NOMO-1 (cell line): Measurements from ENCODE around the gene MAP3K8.
A peak's percentile ranks its signal among the peaks of the same experiment; 100 is the strongest.
"Not testable (repeated sequence)": the region's sequence is repeated elsewhere in the genome, so short reads cannot be mapped to it uniquely, and the experiment has no call there.

Experiments
- DNase-seq, 2 experiments: peaks; one replicate each; lab custom pipeline; 2025; ENCODE audit not compliant: unreplicated experiment in 2 of 2; lab: John Stamatoyannopoulos, UW

MAP3K8 gene

DNA sequence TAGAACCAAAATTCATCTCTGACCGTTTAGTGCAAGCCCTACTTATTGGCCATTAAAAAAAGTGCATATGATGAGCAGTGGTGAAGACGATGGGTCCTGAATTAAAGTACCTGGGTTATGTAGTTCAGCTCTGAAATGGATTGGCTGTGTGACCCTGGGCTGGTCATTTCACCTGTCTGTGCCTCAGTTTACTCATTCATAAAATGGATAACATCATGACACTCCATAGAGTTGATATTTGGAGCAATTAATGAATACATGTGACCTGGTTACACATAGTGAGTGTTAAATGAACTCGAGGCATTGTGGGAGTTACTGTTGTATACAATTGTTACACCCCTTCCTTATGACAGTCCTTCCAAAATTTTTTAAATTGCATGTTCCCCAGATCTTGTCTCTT is 9.1 kb downstream of the MAP3K8 start:
- no peak for DNase-seq

DNA sequence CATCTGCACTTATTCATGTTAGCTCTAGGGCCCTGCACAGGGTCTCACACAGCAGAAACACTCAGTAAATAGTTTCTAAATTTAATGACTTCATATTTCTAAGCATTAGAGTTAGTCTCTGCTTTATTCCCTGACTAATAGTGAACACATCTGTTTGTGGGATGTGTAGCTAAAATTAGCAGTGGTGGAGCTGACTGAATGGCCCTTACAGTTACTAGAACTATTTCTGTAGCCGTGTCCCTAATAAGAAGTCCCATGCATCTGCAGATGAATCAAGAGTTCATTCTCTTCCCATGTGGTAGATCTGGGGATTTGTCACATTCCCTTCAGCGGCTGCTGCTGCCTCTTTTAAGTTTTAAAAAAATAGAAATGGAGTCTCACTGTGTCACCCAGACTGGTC is 11.7 kb downstream of the MAP3K8 start:
- DNase-seq = no peak

DNA sequence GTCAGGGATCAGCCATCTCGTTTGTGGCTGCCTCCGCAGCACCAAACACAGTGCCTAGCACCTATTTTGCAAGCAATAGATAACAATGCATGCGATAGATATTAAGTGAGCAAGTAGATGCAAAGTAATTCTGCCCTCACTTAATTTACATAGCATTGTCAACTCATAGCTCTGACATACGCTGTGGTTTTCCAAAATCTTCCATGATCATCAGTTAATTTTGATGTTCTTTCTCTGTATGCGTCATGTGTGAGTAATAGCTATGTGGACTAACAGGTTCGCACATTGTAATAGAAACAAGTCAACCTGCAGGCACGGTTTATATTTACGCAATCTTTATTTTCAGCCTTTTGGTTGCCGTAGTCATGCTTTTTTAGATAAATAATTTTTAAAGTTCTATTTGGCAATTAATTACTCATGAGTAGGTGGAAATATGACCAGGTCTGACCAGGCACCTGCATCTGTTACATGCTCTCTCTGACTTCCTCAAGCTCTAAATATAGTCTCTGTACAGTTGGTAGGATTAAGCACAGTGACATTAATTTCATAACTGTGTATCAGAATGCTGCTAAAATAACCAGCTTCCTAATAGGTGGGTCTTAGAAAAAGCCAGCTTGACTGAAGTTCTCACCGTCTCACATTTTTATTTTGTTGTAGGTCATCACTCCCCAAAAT is 13.3 kb downstream of the MAP3K8 start:
- DNase-seq = peak in 1 of 2 experiments; percentile 58

DNA sequence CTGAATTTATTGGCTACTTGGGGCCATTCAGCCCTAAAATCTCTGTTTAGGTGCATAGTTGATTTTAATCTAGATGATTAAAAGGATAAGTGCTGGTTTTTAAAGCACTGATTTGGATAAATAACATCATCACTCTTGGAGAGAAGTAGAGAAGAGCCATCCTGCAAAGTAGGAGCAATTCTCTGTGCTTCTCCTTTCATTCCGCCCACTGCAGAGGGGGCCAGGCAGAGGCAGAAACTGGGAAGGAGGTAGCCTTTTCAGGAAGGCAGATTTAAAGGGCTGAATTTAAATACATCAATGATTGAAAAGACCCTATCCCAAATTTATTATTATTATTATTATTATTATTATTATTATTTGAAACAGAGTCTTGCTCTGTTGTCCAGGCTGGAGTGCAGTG is 14.1 kb downstream of the MAP3K8 start:
- no peak for DNase-seq

DNA sequence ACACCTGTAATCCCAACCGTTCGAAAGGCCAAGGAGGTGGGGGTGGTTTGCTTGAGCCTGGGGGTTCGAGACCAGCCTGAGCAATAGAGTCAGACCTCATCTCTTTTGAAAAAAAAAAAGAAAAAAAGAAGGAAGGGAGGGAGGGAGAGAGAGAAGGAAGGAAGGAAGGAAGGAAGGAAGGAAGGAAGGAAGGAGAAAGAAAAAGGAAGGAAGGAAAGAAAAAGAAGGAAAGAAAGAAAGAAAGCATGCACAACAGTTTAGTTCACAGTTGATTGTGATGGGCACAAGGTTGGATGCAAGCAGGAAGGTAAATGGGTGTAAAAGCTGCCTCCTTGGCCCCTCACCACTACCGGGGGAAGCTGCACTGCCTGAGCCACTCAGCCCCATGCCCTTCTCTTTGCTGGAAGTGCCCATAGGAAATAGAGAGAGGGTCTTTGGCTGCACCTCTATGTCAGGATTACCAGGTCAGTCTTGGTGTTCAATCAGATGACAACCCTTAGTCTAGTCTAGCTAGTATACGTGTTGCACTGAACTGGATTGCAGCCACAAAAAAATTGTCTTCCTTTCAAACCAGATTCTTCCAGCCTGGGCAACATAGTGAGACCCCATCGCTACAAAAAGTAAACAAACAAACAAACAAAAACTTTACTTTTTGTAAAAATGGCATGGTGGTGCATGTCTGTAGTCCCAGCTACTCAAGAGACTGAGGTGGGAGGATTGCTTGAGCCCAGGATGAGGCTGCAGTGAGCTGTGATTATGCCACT is 20.0 kb downstream of the MAP3K8 start:
- no peak for DNase-seq

DNA sequence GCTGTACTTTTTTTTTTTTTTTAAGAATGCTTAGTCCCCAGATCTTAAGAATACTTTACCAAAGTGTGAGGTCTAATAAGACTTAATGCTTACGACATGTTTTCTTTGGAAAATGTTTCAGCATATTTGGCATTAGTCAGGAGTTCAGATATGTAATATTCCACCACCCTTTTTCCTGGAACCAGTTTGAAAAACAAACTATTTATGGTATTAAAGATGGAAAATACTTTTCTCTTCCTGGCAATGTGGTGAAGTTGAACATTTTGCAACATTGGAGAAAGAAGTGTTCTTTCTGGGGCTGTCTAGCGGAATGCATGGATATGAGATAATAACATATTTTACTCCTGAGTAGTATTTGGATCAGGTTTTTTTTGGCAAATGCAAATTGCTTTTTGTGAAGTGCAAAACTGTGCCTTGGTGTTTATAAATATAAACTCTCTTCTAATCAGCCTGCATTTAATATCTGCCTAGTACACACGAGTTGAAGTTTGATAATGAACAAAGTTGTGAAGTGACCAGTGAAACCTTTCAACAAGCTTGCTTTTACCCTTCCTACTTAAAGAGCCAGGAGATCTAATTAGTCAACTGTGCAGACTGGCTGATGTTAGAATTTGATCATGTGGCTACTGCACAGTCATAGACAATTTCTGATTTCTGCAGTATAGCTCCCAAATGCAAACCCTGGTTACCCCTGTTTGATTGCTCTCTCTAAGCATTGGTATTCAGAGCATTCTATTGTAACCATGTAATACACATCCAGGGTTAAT is 20.9 kb downstream of the MAP3K8 start:
- DNase-seq = no peak

DNA sequence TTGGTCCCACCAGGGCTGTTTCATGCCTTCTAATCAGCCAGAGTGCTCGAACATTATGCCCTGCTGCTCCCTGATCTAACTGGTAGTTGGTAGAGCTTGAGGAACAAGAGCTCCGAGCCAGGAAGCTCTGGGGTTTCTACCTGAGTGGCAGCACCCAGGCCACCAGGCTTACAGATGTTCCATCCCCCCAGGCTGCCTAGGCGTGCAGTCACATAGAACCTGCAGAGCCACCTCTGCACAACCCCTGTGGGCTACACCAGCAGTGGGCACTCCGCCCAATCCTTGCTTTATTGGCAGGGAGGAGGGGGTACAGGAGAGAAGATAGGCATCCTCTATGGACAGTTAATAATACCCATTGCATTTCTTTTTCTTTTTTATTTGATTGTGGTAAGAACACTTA is 21.8 kb downstream of the MAP3K8 start:
- no peak for DNase-seq

DNA sequence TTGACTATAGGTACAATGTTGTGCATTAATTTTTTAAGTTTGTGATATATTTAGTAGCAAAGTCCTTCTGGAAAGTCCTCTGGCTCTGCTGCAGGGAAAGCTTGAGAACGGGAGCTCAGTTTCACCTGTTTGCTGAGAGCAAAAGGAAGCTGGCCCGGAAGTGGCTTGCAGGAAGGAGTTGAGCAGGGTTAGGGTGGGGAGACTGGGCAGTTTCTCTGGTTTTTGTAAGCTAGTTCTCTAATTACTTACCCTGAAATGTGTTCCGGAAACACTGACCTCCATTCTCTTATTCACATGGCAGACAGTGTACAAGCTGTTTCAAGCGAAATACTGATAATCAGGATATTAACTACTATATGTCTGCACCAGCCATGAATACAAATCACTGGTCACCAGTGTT is 22.3 kb downstream of the MAP3K8 start:
- DNase-seq = peak; percentile 77 to 83

DNA sequence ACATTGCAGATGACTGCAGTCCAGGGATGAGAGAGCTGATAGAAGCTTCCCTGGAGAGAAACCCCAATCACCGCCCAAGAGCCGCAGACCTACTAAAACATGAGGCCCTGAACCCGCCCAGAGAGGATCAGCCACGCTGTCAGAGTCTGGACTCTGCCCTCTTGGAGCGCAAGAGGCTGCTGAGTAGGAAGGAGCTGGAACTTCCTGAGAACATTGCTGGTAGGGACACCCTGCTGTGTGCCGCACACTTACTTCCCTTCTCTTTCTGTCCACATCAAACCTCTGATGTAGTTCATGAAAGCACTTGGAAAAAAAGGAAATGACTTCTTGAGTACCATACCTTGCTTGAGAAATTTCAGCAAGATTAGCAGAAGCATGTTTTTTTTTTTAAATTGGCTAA is 25.3 kb downstream of the MAP3K8 start:
- peak; percentile 79 to 96 for DNase-seq

DNA sequence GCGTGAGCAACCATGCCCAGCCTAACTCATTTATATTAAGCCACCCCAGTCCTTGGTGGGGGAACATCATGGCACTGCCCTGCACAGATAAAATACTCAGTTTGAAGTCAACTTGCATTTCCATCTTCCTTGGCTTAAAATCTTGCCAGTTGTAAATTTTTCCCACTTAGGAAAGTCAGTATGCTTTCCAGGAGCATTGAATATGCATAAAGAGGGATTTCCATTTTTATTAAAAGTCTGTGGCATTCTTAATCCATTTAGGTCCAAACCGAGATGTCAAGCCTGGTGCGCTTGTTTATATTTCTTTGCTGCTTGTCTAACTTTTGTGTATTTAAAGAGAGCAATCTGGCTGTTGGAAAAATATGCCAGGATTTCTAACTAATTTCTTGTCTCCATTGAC is 26.1 kb downstream of the MAP3K8 start:
- no peak for DNase-seq

DNA sequence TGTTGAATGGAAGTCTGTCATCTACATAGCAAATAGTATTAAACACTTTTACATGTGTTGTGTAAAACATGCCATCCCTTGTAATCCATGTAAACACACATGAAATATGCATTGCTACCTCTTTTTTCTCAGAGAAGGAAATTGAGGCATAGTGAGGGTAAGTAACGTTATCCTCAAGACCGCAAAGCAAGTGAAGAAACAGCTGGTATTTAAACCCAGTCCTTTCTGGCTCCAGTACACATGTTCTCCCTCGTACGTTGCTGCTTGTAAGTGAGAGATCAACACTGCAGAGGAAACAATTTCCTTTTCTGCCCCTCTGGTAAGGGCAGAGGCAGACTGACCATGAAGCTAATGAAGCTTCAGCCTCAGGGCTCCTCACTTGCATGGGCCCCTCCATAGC is 28.5 kb downstream of the MAP3K8 start:
- DNase-seq = no peak

DNA sequence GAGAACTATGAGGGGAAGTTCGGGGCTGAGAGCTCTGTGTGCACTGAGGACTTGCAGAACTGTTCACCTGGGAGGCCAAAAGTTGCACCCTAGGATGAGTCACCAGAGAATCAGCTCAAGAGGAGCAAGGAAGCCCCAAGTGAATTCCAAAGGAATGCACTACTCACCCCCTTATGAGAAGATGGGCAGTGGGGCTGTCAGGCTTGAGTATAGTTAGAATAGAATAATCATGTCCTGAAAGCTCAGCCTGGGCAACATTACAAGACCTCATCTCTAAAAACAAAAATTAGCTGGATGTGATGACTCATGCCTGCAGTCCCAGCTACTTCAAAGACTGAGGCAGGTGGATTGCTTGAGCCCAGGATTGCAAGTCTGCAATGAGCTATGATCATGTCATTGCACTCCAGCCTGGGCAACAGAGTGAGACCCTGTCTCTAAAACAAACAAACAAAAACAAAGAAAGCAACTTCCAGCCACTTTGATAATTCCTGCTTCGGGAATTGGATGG is 30.0 kb downstream of the MAP3K8 start:
- no peak for DNase-seq

DNA sequence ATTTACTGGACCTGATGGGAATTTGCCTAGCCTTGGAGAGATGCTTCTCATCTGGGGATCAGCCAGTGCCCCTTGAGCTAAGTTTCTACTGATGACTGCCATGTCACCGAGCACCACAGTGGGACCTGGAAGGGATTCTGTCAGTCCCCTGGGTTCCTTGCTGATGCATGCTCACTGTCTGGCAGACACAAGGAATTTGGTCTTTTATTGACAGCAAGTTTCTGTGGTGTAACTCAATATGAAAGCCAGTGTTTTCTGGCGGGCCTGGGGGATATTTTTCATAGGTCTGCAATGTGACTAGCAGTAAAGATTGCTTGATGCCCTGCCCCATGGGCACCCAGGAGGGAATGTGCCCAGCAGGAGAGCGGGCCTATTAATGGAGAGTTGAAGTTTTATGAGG is 30.7 kb downstream of the MAP3K8 start:
- DNase-seq = no peak

DNA sequence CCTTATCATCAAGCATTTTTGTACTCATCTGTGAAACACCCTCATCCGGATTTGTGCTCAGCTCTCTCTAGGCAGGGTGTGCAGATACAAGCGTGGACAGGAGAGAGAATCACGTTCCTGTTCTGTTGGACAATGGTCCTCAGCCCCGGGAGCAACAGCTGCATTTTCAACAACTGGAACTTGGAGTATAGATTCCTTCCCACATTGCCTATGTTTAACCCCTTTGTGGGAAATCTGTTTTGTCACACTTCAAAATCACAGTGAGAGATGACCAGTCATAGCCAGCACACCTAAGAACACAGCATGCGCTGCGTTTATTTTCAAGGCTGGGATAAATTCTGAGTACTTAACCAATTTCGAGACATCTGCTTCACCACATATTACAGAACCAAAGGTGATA is 32.5 kb downstream of the MAP3K8 start:
- no peak for DNase-seq

DNA sequence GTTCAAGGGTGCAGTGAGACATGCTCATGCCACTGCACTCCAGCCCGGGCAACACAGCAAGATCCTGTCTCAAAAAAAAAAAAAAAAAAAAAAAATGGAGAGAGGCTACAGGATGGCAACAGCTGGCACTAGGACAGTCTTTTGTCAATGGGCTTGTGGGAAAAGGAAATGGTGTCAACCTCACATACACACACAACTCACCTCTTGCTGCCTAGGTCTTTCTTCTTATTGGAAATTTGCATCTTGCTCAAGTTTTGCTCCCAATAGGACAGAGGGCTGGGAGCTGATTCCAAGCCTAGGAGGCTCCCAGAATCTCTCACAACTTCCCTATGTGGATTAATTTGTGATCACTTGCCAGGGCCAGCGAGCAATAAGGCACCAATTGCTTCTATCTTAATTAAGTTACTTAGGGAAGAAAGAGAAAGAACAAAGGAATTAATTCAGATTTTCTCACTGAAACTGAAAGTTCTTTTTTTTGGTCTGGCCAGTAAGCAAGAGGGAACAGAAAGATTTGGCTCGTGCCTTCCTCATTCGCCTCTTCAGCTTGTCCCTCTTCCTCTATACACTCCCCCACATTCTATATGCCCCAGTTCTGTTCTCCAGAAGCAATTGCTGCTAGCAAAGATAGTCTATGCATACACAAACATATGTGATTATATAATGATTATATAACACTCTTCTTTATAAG is 33.8 kb downstream of the MAP3K8 start:
- DNase-seq = peak; percentile 64 to 86

DNA sequence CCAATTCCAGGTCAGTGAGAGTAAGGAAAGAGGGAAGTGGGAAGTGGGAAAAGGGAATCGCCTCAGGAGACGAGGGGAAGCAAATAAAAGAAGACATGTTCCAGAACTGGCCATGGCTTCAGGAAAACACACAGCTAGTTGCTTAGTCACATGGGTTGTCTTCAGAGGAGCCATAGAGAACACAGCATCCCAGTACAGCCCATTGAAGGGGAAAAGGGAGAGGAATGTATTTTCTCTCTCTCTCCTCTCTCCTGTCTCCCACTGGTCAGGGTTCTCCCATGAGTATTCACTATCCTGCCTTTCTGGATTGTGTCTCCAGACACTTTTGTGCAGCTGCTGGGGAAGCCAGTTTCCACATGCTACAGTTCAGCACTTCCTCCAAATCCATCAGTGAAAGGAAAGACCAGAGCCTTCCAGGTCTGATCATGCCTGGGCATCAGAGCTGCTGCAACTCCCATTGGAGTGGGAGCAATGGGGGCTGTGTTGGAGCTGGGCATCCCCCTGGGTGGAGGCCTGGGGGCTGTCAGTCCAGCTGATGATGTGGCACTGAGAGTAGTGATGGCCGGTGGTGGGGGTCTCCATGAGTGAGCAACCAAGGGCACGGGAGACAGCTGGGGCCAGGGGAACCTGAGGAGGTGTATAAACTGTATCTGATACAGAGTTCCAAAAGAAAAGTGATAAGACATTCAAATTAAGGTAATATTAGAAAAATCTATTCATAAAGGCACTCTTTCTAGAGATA is 38.6 kb downstream of the MAP3K8 start:
- no peak for DNase-seq

DNA sequence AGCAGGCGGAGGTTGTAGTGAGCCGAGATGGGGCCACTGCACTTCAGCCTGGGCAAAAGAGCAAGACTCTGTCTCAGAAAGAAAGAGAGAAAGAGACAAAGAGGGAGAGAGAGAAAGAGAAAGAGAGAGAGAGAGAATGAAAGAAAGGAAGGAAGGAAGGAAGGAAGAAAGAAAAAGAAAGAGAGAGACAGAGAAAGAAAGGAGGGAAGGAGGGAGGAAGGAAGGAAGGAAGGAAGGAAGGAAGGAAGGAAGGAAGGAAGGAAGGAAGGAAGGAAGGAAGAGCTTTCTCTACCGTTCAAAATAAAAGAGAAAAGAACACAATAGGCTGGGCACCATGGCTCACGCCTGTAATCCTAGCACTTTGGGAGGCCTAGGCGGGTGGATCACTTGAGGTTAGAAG is 41.5 kb downstream of the MAP3K8 start:
- DNase-seq = not testable (repeated sequence)

DNA sequence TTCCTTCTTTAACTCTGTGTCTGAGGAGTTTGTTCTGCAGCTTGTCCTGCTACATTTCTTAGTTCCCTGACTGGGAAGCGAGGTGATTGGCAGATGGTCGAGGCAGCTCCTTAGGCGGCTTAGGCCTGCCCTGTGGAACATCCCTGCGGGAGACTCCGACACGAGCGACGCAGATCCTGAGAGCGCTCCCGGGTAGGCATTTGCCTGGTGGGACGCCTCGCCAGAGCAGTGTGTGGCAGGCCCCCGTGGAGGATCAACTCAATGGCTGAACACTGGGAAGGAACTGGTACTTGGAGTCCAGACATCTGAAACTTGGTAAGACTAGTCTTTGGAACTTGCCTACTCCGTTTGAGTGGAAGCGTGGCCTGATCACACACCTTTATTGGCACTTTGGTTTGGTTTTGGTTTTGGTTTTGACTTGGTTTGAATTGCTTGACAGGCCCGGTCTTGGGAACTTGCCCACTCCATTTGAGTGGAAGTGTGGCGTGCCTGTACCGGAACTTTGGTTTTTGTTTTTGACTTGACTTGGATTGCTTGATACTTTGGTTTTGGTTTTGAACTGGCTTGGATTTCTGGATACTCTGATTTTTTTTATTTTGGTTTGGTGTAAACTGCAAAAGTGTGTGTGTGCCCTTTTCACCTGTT is 42.6 kb downstream of the MAP3K8 start:
- no peak for DNase-seq

DNA sequence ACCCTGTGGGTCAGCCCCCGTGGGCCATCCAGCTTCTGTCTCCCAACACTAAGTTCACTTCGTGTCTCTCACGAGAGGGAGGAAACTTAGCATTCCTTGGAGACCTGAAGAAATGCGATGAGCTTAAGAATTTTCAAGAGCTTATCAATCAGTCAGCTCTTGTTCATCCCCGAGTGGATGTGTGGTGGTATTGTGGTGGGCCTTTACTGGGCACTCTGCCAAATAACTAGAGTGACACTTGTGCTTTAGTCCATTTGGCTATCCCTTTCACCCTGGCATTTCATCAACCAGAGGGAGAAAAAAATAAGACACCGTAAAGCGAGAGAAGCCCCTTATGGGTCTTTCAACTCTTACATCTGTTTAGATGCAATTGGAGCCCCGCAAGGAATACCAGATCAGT is 45.5 kb downstream of the MAP3K8 start:
- DNase-seq = not testable (repeated sequence)

DNA sequence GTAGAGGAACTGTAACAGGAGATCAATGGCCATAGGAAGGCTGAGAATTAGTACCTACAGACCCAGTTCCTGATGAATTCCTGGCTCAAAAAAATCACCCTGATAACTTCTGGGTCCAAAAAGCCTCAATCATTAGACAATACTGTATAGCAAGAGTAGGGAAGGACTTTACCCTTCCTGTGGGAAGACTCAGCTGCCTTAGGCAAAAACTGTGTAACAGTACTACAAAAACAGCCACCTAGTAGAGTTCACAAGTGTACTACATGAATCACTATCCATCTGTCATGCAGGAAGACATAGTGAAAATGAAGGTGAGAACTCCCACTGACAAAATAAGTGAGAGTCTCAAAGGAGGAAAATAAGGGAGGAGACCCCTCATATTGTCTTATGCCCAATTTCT is 47.6 kb downstream of the MAP3K8 start:
- DNase-seq = no peak
